Measurements from ENCODE around the gene ADGRV1.
"Not testable (repeated sequence)": the region's sequence is repeated elsewhere in the genome, so short reads cannot be mapped to it uniquely, and the experiment has no call there.

- TF ChIP-seq, protein P1, sequence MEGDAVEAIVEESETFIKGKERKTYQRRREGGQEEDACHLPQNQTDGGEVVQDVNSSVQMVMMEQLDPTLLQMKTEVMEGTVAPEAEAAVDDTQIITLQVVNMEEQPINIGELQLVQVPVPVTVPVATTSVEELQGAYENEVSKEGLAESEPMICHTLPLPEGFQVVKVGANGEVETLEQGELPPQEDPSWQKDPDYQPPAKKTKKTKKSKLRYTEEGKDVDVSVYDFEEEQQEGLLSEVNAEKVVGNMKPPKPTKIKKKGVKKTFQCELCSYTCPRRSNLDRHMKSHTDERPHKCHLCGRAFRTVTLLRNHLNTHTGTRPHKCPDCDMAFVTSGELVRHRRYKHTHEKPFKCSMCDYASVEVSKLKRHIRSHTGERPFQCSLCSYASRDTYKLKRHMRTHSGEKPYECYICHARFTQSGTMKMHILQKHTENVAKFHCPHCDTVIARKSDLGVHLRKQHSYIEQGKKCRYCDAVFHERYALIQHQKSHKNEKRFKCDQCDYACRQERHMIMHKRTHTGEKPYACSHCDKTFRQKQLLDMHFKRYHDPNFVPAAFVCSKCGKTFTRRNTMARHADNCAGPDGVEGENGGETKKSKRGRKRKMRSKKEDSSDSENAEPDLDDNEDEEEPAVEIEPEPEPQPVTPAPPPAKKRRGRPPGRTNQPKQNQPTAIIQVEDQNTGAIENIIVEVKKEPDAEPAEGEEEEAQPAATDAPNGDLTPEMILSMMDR (IDR thresholded peaks at IDR 0.05) = not testable (repeated sequence)
- not testable (repeated sequence) for TF ChIP-seq POLR2A, POLR2AphosphoS5 (IDR thresholded peaks at IDR 0.05)
These were observed 21.3 kb downstream of the ADGRV1 start for GRCh38 chr5:90579905-90580304.
